Liver (tissue), 3 donors: Measurements from ENCODE around the gene EMSY.

Experiments used
- CTCF ChIP-seq: fragments of 150-350 bp; IDR thresholded peaks from 2 replicates; pipeline ENCODE4 v1.5.1; 2017; ENCODE audit warnings: improper control_type of control experiment, low read depth, low read length; ENCODE audit not compliant: missing input control
- FOXA2 ChIP-seq: IDR thresholded peaks from 2 replicates; pipeline ENCODE4 v1.6.1; 2016; ENCODE audit warnings: antibody characterized with exemption
- RAD21 ChIP-seq, 2 donors: IDR thresholded peaks; 2 replicates each; pipeline ENCODE4 v1.6.1; 2016; ENCODE audit warnings: antibody characterized with exemption in 2 of 2, mild to moderate bottlenecking in 2 of 2
- REST ChIP-seq: IDR thresholded peaks from 2 replicates; pipeline ENCODE4 v1.6.1; 2016; ENCODE audit warnings: antibody characterized with exemption, mild to moderate bottlenecking
- TAF1 ChIP-seq: conservative IDR thresholded peaks from 2 replicates; pipeline ENCODE4 v1.6.1; 2016; ENCODE audit warnings: antibody characterized with exemption, mild to moderate bottlenecking
- donor health status: healthy.
- donor health status: healthy.

- TF ChIP-seq RAD21 (IDR thresholded peaks at IDR 0.05) = no peak
- TF ChIP-seq CTCF = no peak
- TF ChIP-seq TAF1 = no peak
- TF ChIP-seq REST = no peak
- no peak for TF ChIP-seq FOXA2
Observed at GRCh38 chr11:76523786-76524436, 79.1 kb downstream of the EMSY start.
